Sigmoid colon (tissue), 7 donors: ENCODE measurements around the gene C14orf119. TPM values are rescaled to one million over a fixed set of nuclear protein-coding genes. Genes with fewer than 3 reads are reported as not detected.

Experiments
- DNase-seq: peaks from one replicate; pipeline ENCODE4 v3.0.0-alpha.2; 2019
- H3K27ac ChIP-seq, 4 donors: fragments of 200-600 bp; sonication (generic); one replicate each; pipeline ENCODE4 v1.5.1; 2016 to 2019; ENCODE audit warnings: mild to moderate bottlenecking in 1 of 4
- H3K27me3 ChIP-seq, 3 donors: fragments of 200-600 bp; sonication (generic); one replicate each; pipeline ENCODE4 v1.5.1; 2019; ENCODE audit warnings: mild to moderate bottlenecking in 1 of 3
- H3K36me3 ChIP-seq, 4 donors: fragments of 200-600 bp; sonication (generic); one replicate each; pipeline ENCODE4 v1.5.1; 2016 to 2019
- H3K4me1 ChIP-seq, 4 donors: fragments of 200-600 bp; sonication (generic); one replicate each; pipeline ENCODE4 v1.5.1; 2017 to 2019
- H3K4me3 ChIP-seq, 4 donors: fragments of 200-600 bp; sonication (generic); one replicate each; pipeline ENCODE4 v1.5.1; 2017 to 2019; ENCODE audit warnings: mild to moderate bottlenecking in 2 of 4, moderate library complexity in 1 of 4
- H3K9me3 ChIP-seq, 4 donors: fragments of 200-600 bp in 3 of 4; sonication (generic) in 3 of 4; one replicate each; pipeline versions ENCODE4 v1.5.1 to v1.6.1; 2013 to 2019
- EP300 ChIP-seq, 4 donors: sonication (generic); formaldehyde crosslinking; IDR thresholded peaks; one replicate each; pipeline ENCODE4 v1.6.1; 2017; ENCODE audit warnings: antibody characterized with exemption in 4 of 4
- POLR2A ChIP-seq, 2 donors: fragments of 450-650 bp; IDR thresholded peaks; one replicate each; pipeline ENCODE4 v1.6.1; 2016; ENCODE audit warnings: antibody characterized with exemption in 2 of 2, mild to moderate bottlenecking in 2 of 2, moderate library complexity in 2 of 2
- POLR2AphosphoS5 ChIP-seq, 4 donors: sonication (generic); formaldehyde crosslinking; IDR thresholded peaks; one replicate each; pipeline ENCODE4 v1.6.1; 2017; ENCODE audit warnings: antibody characterized with exemption in 4 of 4
- WGBS, 2 donors: extraction: QIAGEN DNeasy Blood & Tissue Kit; methylation state at CpG; one replicate each; pipeline ENCODE4 v1.1.7; 2013; 5-methylcytosine and 5-hydroxymethylcytosine counted together
- intact Hi-C: fragments of 100-400 bp; cut with DNase I; formaldehyde crosslinking; loops from one replicate; pipeline ENCODE4 v1.15.1; 2023
- polyA plus RNA-seq, 3 donors: library from polyadenylated mRNA; stranded (reverse); fragments of 200-250 nt; gene quantifications; one replicate each; pipeline ENCODE4 v1.2.3, GENCODE V29; 2013
- total RNA-seq, 4 donors: library from RNA; depleted of rRNA; stranded (reverse); fragments of >200 nt; gene quantifications; one replicate each; pipeline ENCODE4 v1.1.0, GENCODE V29; 2016
- TF ChIP-seq, protein P1 (sequence below), 4 experiments: fragments of 450-650 bp in 3 of 4; fragments of 200-600 bp in 1 of 4; IDR thresholded peaks; one replicate each; pipeline ENCODE4 v1.5.1; 2016 to 2019; ENCODE audit warnings: antibody characterized with exemption in 4 of 4, mild to moderate bottlenecking in 3 of 4, moderate library complexity in 2 of 4
- donor health status: healthy with polysubstance abuse.
- donor health status: Bipolar disorder and iron deficiency.
- donor health status: healthy.

Gene C14orf119
- total and polyA plus RNA-seq, 7 donors = 22.4 to 94.3 (median 38.9) TPM

DNA sequence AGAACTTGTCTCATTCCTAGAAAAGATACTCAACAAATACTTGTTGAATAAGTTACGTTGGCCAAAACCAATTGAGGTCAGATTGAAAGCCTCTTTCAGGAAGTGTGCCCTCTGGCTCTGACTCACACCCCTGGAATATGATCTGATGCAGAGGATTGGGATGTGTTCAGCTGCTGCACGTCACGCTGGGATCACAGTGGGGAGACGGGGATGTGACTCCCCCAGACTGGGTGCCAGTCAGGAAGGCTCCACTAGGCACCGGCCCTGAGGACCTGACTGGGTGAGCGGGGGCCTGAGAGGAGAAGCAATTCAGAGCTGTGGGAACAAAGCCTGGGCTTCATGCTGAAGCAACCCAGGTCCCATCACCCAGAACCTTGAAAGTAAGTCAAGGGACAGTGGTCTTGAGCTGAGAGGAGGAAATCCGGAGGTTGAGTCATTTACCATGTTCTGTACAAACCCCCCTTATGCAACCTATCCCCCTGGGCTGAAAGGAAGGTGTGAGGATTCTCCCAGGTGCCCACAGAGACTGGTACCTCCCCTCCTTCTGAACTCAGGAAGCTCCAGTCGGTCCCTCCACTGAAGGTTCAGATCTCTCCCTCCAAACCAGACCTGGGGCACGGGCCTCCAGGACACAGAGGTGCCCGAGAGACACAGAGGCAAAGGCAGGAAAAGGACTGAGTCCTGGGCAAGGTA lies 19.9 kb downstream of the C14orf119 start:
- H3K27me3 ChIP-seq = peaks cover 0 to 26% (median 3%) of the 10 kb centered on the region in 3 donors
- 72 to 77% methylated on average over 10 of the region's 10 CpGs for WGBS, 2 donors
- peak; percentile 58 for DNase-seq

DNA sequence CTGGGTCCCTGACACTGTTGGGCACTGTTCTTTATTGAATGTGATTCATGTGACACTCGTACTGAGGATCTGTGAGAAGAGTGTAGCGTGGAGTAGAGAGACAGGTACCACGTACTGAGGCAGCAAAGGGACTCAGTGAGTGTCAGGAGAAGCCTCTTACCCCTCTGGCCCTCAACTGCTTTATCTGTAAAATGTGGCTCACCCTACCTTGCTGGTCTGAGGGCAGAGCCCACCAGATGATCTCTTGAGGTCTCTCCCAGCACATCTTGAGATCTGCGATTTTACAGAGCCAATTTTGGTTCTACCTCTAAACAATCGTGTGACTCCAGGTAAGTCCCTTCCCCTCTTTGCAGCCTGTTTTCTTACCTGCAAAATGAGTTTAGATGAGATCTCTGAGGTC lies 20.6 kb downstream of the C14orf119 start:
- 83 to 88% methylated on average over 5 of the region's 5 CpGs for WGBS, 2 donors

More for the DNA sequence above, 19.9 kb downstream of the C14orf119 start:
- H3K27ac ChIP-seq = no peak overlapping the region
- H3K4me1 ChIP-seq = no peaks in the 10 kb centered on the region
- H3K4me3 ChIP-seq = no peak overlapping the region
- intact Hi-C loops = no loop called here
- H3K36me3 ChIP-seq = no peaks in the 10 kb centered on the region
- no peaks in the 10 kb centered on the region for H3K9me3 ChIP-seq
- TF ChIP-seq, protein P1, sequence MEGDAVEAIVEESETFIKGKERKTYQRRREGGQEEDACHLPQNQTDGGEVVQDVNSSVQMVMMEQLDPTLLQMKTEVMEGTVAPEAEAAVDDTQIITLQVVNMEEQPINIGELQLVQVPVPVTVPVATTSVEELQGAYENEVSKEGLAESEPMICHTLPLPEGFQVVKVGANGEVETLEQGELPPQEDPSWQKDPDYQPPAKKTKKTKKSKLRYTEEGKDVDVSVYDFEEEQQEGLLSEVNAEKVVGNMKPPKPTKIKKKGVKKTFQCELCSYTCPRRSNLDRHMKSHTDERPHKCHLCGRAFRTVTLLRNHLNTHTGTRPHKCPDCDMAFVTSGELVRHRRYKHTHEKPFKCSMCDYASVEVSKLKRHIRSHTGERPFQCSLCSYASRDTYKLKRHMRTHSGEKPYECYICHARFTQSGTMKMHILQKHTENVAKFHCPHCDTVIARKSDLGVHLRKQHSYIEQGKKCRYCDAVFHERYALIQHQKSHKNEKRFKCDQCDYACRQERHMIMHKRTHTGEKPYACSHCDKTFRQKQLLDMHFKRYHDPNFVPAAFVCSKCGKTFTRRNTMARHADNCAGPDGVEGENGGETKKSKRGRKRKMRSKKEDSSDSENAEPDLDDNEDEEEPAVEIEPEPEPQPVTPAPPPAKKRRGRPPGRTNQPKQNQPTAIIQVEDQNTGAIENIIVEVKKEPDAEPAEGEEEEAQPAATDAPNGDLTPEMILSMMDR (IDR thresholded peaks at IDR 0.05) = no peak
- TF ChIP-seq EP300 (IDR thresholded peaks at IDR 0.05) (no peak), POLR2A (IDR thresholded peaks at IDR 0.05) (no peak), POLR2AphosphoS5 (IDR thresholded peaks at IDR 0.05) (no peak)

DNA sequence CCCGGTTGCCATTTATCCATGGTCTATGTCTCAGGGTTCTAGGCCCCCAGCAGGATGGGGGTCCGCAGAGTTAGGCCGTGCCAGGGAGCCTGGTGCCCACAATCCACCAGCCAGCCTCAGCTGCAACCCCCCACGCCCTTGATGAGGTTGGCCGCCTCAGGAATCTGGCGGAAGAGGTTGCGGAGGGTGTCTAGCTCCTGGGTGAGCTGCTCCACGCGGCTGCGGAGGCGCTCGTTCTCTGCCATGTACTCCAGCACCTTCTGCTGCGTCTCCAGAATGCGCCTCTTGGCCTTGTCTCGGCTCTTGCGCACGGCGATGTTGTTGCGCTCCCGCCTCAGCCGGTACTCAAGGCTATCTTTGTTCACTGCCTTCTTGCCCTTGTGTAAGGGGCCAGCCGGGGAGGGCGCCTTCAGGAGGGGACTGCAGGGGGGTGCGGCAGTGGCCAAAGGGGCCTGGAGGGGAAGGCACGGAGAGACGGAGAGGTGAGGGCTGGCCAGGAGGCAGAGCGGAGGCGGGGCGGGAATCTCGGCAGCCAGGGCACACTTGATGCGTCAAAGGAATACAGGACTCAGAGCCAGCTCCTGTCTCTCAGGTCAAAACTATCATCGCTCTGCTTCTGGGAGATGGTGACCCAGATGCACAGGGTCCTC lies 22.2 kb downstream of the C14orf119 start:
- TF ChIP-seq POLR2AphosphoS5 (IDR thresholded peaks at IDR 0.05) (no peak), EP300 (IDR thresholded peaks at IDR 0.05) (no peak), POLR2A (IDR thresholded peaks at IDR 0.05) (no peak)
- TF ChIP-seq, protein P1 (IDR thresholded peaks at IDR 0.05) = no peak
- Histone ChIP-seq H3K4me1 (peaks cover 0 to 11% (median 9%) of the 10 kb centered on the region in 4 donors), H3K4me3 (no peak overlapping the region), H3K9me3 (no peaks in the 10 kb centered on the region), H3K27ac (no peak overlapping the region), H3K27me3 (peaks cover 0 to 18% (median 3%) of the 10 kb centered on the region in 3 donors), H3K36me3 (no peaks in the 10 kb centered on the region)
- intact Hi-C loops = no loop called here
- 90% methylated on average over 32 of the region's 32 CpGs for WGBS, 2 donors
- peak; percentile 42 for DNase-seq

More for the DNA sequence above, 20.6 kb downstream of the C14orf119 start:
- H3K4me3 ChIP-seq = no peak overlapping the region
- no peaks in the 10 kb centered on the region for H3K36me3 ChIP-seq
- no peak overlapping the region for H3K27ac ChIP-seq
- intact Hi-C loops = no loop called here
- TF ChIP-seq EP300 (IDR thresholded peaks at IDR 0.05) (no peak), POLR2A (IDR thresholded peaks at IDR 0.05) (no peak), POLR2AphosphoS5 (IDR thresholded peaks at IDR 0.05) (no peak)
- TF ChIP-seq, protein P1 (IDR thresholded peaks at IDR 0.05) = no peak
- peaks cover 0 to under 1% (median under 1%) of the 10 kb centered on the region in 4 donors for H3K4me1 ChIP-seq
- H3K27me3 ChIP-seq = peaks cover 0 to 26% (median 3%) of the 10 kb centered on the region in 3 donors
- H3K9me3 ChIP-seq = no peaks in the 10 kb centered on the region
- no peak for DNase-seq

DNA sequence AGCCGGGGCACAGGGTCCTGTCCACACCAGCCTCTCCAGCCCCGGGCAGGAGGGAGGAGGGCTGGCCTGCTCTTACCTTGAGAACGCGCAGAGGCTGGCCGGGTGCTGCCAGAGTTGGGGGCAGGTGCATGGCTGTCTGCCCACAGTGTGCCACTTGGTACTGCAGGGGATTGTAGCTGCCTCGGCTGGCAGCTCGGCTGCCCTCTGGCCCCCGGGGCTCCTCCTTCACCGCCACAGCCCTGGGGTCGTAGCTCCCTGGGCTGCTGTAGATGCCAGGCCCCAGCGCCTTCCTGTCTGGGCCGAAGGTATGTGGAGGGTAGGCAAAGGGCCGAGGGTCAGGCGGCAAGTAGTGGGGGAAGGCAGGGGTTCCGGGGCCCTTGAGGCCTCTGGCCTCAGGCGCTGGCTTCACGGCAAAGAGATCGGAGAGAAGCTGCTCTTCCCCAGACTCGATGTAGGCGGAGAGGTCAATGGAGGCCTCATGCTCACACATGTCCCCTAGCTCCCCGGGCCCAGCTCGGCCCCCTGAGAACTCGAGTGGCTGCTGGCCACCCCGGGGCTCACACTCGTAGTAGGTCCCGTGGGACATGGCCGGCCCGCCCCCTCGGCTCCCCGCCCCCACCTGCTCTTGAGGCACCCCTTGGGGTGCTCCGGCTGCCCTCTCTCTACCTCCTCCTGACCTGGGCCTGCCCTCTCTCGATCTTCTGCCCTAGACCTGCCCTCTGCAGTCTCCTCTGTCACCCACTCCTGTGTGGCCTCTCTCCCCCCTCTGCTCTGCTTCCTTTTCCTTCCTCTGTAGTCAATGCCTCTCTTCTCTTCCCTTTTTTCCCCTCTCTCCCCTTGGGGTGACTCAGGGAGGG lies 23.4 kb downstream of the C14orf119 start, which contains the start of gene CEBPE:
TSS of gene CEBPE (minus strand) at position 750 of the 857 bp plus-strand sequence. CDS start at position 586, 164 bp downstream.
- Histone ChIP-seq H3K9me3 (no peaks in the 10 kb centered on the region), H3K4me3 (no peak within 1 kb of the TSS), H3K27me3 (peaks cover 0 to 15% (median 3%) of the 10 kb centered on the region in 3 donors), H3K36me3 (no peaks in the 10 kb centered on the region), H3K27ac (no peak within 1 kb of the TSS), H3K4me1 (peaks cover 0 to 11% (median 9%) of the 10 kb centered on the region in 4 donors)
- intact Hi-C loops = no loop called here
- peak; percentile 64 for DNase-seq
- 84 to 89% methylated on average over 32 of the region's 32 CpGs for WGBS, 2 donors
- TF ChIP-seq POLR2A (IDR thresholded peaks at IDR 0.05) (no peak), EP300 (IDR thresholded peaks at IDR 0.05) (no peak), POLR2AphosphoS5 (IDR thresholded peaks at IDR 0.05) (no peak)
- TF ChIP-seq, protein P1 (IDR thresholded peaks at IDR 0.05) = no peak
